WTC11 (cell line): ENCODE data around the gene POC1A. TPM values are rescaled to one million over a fixed set of nuclear protein-coding genes. Genes with fewer than 3 reads are reported as not detected.

ENCODE experiments used
- ATAC-seq: fragments of 200-7000 bp; cut with Tn5 transposase; 2 replicates; pipeline ENCODE4 v1.10.0; 2021; ENCODE audit warnings: mild to moderate bottlenecking, moderate library complexity
- CTCF ChIA-PET: fragments of 300-600 bp; sonication (Branson Sonifier 250); formaldehyde crosslinking; loops from one replicate; lab custom pipeline; 2021; ENCODE audit warnings: antibody characterized with exemption; lab: Charles Lee
- POLR2A ChIA-PET: fragments of 350-600 bp; sonication (Branson Sonifier 250); formaldehyde crosslinking; loops from one replicate; lab custom pipeline; 2021; ENCODE audit warnings: antibody characterized with exemption; lab: Charles Lee
- DNase-seq: peaks from one replicate; pipeline ENCODE4 v3.0.0; 2021; ENCODE audit warnings: low spot score
- H3K27ac Mint-ChIP-seq: 2 replicates; pipeline ENCODE4 v1.8.0; 2021; ENCODE audit warnings: mixed read lengths
- H3K27me3 Mint-ChIP-seq: 2 replicates; pipeline ENCODE4 v1.8.0; 2021; ENCODE audit warnings: low read depth, mild to moderate bottlenecking, moderate library complexity, mixed read lengths
- H3K36me3 Mint-ChIP-seq: 2 replicates; pipeline ENCODE4 v1.8.0; 2021; ENCODE audit warnings: mixed read lengths
- H3K4me1 Mint-ChIP-seq: 2 replicates; pipeline ENCODE4 v1.8.0; 2022; ENCODE audit warnings: mixed read lengths
- H3K4me3 Mint-ChIP-seq: 2 replicates; pipeline ENCODE4 v1.8.0; 2021; ENCODE audit warnings: mild to moderate bottlenecking, moderate library complexity, mixed read lengths
- H3K9me3 Mint-ChIP-seq: 2 replicates; pipeline ENCODE4 v1.8.0; 2021; ENCODE audit warnings: mixed read lengths
- AR ChIP-seq: fragments of 250-450 bp; sonication (Bioruptor Pico); IDR thresholded peaks from 2 replicates; pipeline ENCODE4 v1.9.0; 2021; ENCODE audit warnings: mild to moderate bottlenecking
- FOXP1 ChIP-seq: sonication (generic); formaldehyde crosslinking; IDR thresholded peaks from 2 replicates; pipeline ENCODE4 v1.8.0; 2022; ENCODE audit warnings: missing genetic modification reagents, mild to moderate bottlenecking, moderate library complexity, borderline replicate concordance
- FOXP4 ChIP-seq: sonication (generic); formaldehyde crosslinking; IDR thresholded peaks from 2 replicates; pipeline ENCODE4 v1.8.0; 2022; ENCODE audit warnings: mild to moderate bottlenecking, missing genetic modification reagents
- GABPB1 ChIP-seq: sonication (generic); formaldehyde crosslinking; IDR thresholded peaks from 2 replicates; pipeline ENCODE4 v1.8.1; 2023; ENCODE audit warnings: mild to moderate bottlenecking, missing genetic modification reagents
- HMGA2 ChIP-seq: fragments of 250-450 bp; sonication (Bioruptor Pico); IDR thresholded peaks from 2 replicates; pipeline ENCODE4 v1.4.0; 2021; ENCODE audit warnings: mild to moderate bottlenecking, moderate library complexity
- HMGXB4 ChIP-seq: sonication (generic); formaldehyde crosslinking; IDR thresholded peaks from 2 replicates; pipeline ENCODE4 v1.8.1; 2023; ENCODE audit warnings: mild to moderate bottlenecking, moderate library complexity, missing genetic modification reagents
- KAT7 ChIP-seq: sonication (generic); formaldehyde crosslinking; IDR thresholded peaks from 2 replicates; pipeline ENCODE4 v1.8.1; 2023; ENCODE audit warnings: missing genetic modification reagents, mild to moderate bottlenecking, borderline replicate concordance
- NFATC4 ChIP-seq: fragments of 250-450 bp; sonication (Bioruptor Pico); IDR thresholded peaks from 2 replicates; pipeline ENCODE4 v1.9.0; 2021; ENCODE audit warnings: mild to moderate bottlenecking
- NFYB ChIP-seq: sonication (generic); formaldehyde crosslinking; conservative IDR thresholded peaks from 2 replicates; pipeline ENCODE4 v1.8.0; 2022; ENCODE audit warnings: low read depth, missing genetic modification reagents
- NR2C2 ChIP-seq: sonication (generic); formaldehyde crosslinking; IDR thresholded peaks from 2 replicates; pipeline ENCODE4 v1.8.0; 2022; ENCODE audit warnings: mild to moderate bottlenecking, missing genetic modification reagents
- TEAD4 ChIP-seq: sonication (generic); formaldehyde crosslinking; IDR thresholded peaks from 2 replicates; pipeline ENCODE4 v1.8.0; 2022; ENCODE audit warnings: mild to moderate bottlenecking, missing genetic modification reagents
- ZNF138 ChIP-seq: sonication (generic); formaldehyde crosslinking; conservative IDR thresholded peaks from 2 replicates; pipeline ENCODE4 v1.8.1; 2022; ENCODE audit warnings: mild to moderate bottlenecking, moderate library complexity, missing genetic modification reagents
- ZNF396 ChIP-seq: fragments of 250-450 bp; sonication (Bioruptor Pico); IDR thresholded peaks from 2 replicates; pipeline ENCODE4 v1.8.0; 2021; ENCODE audit warnings: mild to moderate bottlenecking, moderate library complexity, borderline replicate concordance
- total RNA-seq: library from RNA; stranded (reverse); gene quantifications from 3 replicates; pipeline ENCODE4 v1.2.3, GENCODE V29; 2021
- TF ChIP-seq, protein P1 (sequence below): sonication (generic); formaldehyde crosslinking; IDR thresholded peaks from 2 replicates; pipeline ENCODE4 v1.8.0; 2022; ENCODE audit warnings: mild to moderate bottlenecking, missing genetic modification reagents
- TF ChIP-seq, protein P2 (sequence below): sonication (generic); formaldehyde crosslinking; IDR thresholded peaks from 2 replicates; pipeline ENCODE4 v1.8.1; 2022; ENCODE audit warnings: mild to moderate bottlenecking, moderate library complexity, missing genetic modification reagents
- TF ChIP-seq, protein P3 (sequence below): fragments of 250-450 bp; sonication (Bioruptor Pico); IDR thresholded peaks from 2 replicates; pipeline ENCODE4 v1.9.0; 2021; ENCODE audit warnings: moderate library complexity, mild to moderate bottlenecking, inconsistent platforms, borderline replicate concordance

Gene POC1A
- total RNA-seq, 1 experiment from 2014 or later = 31.3 TPM

DNA sequence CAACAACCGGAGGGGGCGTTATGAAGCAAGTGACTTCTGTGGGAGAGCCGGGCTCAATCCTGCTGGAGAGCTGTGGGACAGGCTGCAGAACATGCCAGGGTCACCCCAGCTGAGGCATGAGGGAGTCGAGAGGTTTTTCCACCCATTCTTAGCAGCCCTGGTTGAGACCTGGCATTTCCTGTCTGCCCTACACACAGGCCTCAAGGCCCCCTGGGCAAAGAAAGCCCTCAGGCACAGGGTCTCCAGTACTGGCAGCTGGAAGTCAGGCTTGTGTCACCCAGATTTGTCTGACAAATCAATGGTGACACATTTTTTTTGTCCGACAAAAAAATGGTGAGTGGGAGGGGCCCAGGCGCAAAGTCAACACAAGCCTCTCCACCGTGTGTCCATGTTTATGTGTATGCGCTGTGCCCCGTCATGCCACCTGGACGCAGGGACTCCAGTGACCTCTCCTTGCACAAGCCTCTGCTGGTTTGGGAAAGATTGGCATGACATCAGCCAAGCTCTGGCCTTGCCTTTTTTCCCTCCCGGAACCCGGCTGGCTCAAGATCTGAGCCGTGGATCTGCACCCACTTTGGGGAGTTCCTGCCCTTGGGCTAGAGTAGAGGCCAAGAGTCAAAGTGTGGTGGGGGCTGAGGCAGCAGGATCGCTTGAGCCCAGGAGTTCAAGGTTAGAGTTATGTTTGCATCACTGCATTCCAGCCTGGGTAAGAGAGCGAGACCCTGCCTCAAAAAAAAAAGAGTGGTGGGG, 22.9 kb upstream of the POC1A start:
- ChIA-PET CTCF (interaction anchor here (1.0 to 2.4 kb wide), 2 partner anchors 40 to 43 kb away, joined by 3 to 8 read pairs; no protein-coding TSS in a partner anchor), POLR2A (interaction anchor here (1.2 kb wide), 1 partner anchor 23 kb away, joined by 3 read pairs; the partner anchor contains the start of gene POC1A)

DNA sequence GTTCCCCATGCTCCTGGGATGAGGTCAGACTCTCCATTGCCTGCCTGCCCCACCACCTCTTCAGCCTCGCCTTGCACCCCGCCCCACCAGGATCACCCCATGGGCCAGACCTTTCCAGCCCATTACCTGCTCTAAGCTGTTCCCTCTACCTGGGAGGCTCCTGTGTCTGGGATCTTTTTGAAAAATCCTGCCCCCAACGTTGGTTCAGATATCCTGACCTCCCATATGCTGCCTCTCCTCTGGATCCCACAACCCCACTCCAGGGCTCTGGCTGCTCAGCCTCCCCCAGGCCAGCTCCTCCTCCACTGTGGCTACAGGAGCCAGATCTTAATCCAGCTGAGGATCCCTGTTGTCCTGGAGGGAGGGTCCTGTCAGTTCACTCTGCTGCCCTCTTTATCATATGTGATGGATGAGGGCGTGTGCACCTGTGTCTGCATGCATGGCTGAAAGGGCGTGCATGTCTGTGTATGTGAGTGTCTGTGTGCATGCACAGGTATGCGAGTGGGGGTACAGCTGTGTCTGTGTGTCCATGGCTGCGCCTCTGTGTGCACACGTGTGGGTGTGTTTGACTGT, 22.0 kb upstream of the POC1A start:
- Mint-ChIP-seq H3K4me3 (no peak overlapping the region), H3K4me1 (peaks cover 11% of the 10 kb centered on the region; the same call in 1 of the 2 replicates), H3K9me3 (no peaks in the 10 kb centered on the region), H3K27ac (no peak overlapping the region), H3K27me3 (peaks cover 2% of the 10 kb centered on the region; the same call in 1 of the 2 replicates), H3K36me3 (no peaks in the 10 kb centered on the region)
- no peak for ATAC-seq
- TF ChIP-seq, protein P1, sequence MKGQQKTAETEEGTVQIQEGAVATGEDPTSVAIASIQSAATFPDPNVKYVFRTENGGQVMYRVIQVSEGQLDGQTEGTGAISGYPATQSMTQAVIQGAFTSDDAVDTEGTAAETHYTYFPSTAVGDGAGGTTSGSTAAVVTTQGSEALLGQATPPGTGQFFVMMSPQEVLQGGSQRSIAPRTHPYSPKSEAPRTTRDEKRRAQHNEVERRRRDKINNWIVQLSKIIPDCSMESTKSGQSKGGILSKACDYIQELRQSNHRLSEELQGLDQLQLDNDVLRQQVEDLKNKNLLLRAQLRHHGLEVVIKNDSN = no peak
- TF ChIP-seq FOXP1 = no peak
- ChIA-PET CTCF (interaction anchor here (1.0 kb wide), 1 partner anchor 41 kb away, joined by 3 read pairs; no protein-coding TSS in a partner anchor), POLR2A (interaction anchor here (1.2 kb wide), 1 partner anchor 22 kb away, joined by 3 read pairs; the partner anchor contains the start of gene POC1A)
- DNase-seq = no peak

More for the DNA sequence above, 22.9 kb upstream of the POC1A start:
- Mint-ChIP-seq H3K9me3 (no peaks in the 10 kb centered on the region), H3K36me3 (no peaks in the 10 kb centered on the region), H3K27ac (no peak overlapping the region), H3K4me1 (peaks cover 11% of the 10 kb centered on the region; the same call in 1 of the 2 replicates), H3K27me3 (peaks cover 2% of the 10 kb centered on the region; the same call in 1 of the 2 replicates), H3K4me3 (no peak overlapping the region)
- TF ChIP-seq ZNF396 (no peak), GABPB1 (CRISPR knock-in tag) (peak; percentile 69)
- ATAC-seq = no peak
- no peak for DNase-seq

GRCh38 chr3:52175416-52176179, 21.4 kb upstream of the POC1A start:
- DNase-seq = no peak
- Mint-ChIP-seq H3K4me3 (no peak overlapping the region), H3K9me3 (no peaks in the 10 kb centered on the region), H3K27ac (no peak overlapping the region), H3K4me1 (peaks cover 11% of the 10 kb centered on the region; the same call in 1 of the 2 replicates), H3K27me3 (peaks cover 2% of the 10 kb centered on the region; the same call in 1 of the 2 replicates), H3K36me3 (no peaks in the 10 kb centered on the region)
- ATAC-seq = no peak
- ChIA-PET POLR2A (no interaction called here), CTCF (interaction anchor here (0.7 to 1.3 kb wide), 2 partner anchors 22 to 45 kb away, joined by 3 to 4 read pairs; no protein-coding TSS in a partner anchor)
- TF ChIP-seq HMGA2 (CRISPR knock-in tag) = no peak
- no peak for TF ChIP-seq NR2C2 (CRISPR knock-in tag)
- TF ChIP-seq AR = no peak
- TF ChIP-seq, protein P2, sequence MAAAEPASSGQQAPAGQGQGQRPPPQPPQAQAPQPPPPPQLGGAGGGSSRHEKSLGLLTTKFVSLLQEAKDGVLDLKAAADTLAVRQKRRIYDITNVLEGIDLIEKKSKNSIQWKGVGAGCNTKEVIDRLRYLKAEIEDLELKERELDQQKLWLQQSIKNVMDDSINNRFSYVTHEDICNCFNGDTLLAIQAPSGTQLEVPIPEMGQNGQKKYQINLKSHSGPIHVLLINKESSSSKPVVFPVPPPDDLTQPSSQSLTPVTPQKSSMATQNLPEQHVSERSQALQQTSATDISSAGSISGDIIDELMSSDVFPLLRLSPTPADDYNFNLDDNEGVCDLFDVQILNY (CRISPR knock-in tag) = no peak
- TF ChIP-seq TEAD4 (CRISPR knock-in tag) = no peak
- TF ChIP-seq FOXP4 = no peak
- TF ChIP-seq NFATC4 (CRISPR knock-in tag) = no peak
- no peak for TF ChIP-seq HMGXB4 (CRISPR knock-in tag)
- no peak for TF ChIP-seq ZNF138 (CRISPR knock-in tag)
- TF ChIP-seq, protein P3, sequence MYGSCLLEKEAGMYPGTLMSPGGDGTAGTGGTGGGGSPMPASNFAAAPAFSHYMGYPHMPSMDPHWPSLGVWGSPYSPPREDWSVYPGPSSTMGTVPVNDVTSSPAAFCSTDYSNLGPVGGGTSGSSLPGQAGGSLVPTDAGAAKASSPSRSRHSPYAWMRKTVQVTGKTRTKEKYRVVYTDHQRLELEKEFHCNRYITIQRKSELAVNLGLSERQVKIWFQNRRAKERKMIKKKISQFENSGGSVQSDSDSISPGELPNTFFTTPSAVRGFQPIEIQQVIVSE (CRISPR knock-in tag) = no peak
- no peak for TF ChIP-seq NFYB
- TF ChIP-seq KAT7 = no peak
